Measurements from ENCODE around the gene PACRG.
"Not testable (repeated sequence)": the region's sequence is repeated elsewhere in the genome, so short reads cannot be mapped to it uniquely, and the experiment has no call there.

The PACRG gene

DNA sequence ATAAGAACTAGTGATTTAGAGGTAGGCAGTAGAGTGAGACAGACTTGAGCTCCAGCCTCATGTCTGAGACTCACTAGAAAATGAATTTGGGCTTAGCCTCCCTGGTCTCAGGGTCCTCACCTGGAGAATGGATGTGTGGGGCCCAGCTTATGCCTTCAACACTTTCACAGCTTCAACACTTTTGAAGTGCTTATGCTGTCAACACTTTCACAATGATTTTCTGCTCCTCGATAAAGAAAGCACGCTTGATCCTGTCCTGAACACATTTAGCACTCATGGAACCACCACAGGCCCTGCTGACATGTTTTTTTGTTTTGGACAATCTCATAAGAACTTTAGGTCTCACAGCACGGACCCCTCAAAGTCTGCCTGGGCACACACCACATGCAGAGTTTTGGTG, 229.3 kb downstream of the PACRG start:
- DNase-seq, result no peak

DNA sequence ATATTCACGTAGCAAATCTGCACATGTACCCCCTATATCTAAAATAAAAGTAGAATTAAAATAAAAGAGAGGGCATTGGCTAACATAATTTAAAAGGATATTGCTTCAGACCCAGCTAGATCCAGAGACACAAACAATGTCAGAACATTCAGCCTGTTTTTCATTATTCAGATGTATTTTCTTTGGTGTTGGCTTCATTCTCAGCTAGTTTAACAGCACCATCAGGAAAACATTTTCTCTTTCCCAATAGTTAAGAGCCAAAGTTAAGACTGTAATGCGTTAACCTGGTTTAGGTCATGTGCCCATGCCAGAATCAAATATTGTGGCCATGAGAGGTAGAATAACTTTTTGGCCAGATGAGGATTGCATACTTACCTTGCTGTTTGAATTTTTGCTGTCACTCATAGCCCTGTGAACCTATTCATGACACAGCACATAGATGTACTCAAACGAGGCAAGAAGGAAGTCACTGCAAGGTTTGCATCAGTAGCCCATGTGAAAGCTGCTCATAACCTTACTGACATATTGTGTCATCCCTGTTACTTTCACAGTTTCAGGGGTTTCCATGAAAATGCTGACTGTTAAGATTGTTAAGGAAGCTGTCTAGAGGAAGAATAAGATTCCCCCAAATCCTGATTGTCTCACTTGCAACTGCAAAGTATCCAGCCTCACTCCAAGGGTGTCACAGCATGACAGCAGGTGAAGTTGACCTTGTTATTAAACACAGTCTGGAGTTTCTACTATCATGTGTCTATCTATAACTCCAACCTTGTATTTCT, 233.1 kb downstream of the PACRG start:
- no peak for DNase-seq

DNA sequence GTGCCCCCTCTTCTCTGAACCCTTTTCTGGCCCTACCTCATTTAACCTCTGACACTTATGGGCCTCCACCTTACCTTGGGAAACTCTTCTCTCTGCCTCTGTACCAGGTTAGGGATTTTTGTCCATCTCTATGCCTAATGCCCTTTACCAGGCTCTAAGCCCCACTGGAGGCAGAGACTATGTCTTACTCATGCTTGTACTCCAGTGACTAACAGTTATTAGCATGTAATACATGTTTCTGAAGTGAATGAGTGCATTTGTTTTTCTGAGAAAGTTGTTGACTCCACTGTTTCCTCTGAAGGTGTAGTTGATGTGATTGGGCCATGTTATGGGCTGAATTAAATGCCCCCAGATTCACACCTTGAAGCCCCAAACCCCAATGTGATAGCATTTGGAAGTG, 234.3 kb downstream of the PACRG start:
- no peak for DNase-seq

DNA sequence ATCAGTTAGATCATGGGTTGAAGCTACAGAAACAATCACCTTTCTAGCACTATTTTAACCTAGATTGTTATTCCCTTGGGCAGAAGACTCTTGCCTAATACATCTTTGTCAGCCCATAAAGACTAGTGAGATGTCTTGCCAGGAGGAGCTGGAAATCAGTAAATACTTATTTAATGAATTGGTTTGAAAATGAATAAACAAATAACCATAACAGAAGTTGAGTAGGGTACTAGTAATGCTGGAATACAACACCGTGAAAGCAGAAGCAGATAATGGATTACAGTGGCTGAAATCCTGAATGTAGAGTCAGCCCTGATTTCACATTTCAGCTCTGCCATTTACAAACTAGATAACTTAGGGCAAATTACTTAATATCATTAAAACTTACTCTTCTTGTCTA, 236.1 kb downstream of the PACRG start:
- DNase-seq, result no peak

DNA sequence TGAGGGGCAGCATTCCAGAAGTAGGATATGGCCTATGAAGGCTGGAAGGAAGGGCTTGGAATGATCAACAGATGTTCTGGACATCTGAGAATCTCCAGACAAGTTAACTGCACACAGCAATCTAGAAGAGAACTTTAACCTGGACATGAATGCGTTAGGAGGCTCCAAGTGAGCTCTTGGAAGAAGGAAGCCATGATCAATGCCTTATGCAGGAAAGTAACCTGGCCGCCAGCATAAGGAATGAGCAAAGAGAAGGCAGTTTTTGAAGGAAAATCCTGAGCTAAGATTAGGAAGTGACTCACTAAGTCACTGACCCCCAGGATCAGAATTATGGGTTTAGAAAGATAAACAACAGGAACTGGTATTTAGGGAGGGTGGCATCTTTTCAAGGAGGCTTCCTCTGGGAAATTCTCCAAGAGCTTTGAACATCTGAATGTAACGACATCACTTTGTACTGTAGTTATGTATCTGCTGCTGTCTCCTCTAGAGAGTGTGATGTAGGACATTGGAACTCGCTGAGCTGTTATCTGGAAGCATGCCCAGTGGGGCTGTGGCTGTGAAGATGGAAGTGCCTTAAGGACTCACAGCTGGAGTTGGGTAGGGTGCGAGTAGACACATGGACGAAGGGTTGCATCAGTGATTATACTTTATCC, 236.8 kb downstream of the PACRG start:
- DNase-seq, result no peak

DNA sequence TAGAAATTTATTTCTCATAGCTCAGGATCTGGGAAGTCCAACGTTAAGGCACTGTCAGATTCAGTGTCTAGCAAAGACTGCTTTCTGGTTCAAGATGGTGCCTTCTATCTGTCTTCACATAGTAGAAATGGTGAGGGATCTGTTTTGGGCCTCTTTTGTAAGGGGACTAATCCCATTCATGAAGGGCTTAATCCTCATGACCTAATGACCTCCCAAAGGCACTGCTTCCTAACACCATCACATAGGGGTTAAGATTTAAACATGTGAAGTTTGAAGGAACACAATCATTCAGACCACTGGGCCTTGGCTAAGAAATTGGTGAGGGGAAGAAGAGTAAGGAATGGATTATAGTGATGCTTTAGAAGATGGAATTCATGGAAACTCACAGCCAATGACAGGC, 237.6 kb downstream of the PACRG start:
- no peak for DNase-seq

DNA sequence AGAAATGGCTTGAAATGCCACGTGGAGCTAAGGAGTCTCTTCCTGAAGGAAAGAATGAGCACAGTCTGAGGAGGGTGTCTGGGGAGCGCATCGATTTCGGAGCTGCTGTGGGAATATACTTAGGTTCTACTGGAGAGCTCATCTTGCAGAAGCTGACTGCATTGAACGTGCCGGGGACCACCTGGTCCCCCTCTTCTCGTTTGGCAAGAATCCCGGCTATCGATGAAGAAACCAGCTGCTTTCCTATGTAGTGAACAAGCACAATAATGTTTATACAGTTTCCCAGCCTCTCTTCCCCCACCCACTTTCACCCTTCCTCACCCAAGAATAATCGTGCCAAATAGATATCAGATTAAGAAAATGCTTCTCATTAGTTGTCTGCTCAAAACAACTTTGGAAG, 242.5 kb downstream of the PACRG start:
- DNase-seq, result peak; percentile 49

DNA sequence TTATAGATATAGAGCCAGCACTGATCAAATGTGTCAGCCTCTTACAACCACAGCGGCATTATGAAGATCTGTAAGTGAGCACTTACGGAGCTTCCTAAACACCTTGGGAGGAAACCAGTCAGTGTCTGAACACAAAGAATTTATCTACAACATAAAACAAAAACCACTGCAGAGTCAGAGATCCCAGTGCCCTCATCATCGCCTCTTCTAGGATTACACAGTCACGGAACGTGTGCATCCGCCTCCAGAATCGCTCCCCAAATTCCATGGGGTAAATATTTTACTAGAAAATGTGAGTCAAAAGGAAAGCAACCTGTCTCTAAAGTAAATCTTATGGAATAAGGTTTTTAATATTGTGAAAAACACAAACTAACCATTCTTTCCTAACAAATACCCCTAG, 243.6 kb downstream of the PACRG start:
- no peak for DNase-seq

DNA sequence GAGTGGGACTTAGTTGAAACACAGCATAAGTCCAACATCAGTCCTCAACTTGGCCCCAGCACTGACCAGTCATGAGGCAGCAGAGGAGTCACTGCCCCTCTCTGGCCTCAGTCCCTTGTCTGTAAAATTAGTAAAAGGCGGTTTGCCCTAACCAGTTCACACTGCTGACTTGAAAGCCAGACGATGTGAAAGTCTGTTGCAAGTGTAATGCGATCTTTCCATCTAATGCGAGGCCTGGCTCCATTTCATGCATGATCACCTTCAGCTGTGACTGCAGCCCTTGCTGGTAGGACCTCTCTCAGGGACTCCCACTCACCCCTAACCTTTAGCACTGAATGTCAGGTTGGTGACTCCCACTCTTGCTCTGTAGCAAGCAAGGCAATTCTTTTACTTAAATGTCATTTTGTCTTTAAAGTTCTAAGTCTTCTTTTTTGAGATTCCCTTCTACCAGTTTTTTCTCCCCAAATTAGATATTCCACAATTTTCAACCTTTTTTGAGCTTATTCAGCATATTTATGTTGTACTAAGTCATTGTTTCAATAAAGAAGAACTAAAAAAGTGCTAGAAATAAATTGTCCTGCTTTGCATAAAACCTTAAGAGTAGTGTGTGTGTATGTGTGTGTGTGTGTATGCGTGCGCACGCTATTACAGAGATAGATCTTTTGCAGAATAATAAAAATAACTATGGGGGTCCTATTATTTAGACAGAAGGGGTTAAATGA, 245.5 kb downstream of the PACRG start:
- peak; percentile 18 for DNase-seq

DNA sequence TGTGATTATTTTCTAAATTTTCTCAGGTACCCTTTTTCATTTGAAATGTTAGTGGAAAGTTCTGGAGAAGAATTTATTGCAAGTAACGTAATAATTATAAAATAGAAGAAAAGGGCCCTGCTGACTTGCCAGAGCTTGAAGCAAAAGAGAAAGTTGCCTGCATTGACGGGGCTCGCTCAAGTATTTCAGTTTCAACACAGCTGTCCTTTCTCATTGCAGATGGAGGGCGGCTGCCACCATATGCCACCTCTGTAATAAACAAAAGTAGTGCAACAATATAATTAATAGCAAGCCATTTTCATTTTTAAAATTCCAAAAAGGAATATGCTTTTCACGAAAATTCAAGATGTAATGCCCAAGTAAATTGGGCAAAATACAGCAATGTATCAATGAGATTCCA, 246.2 kb downstream of the PACRG start:
- DNase-seq, result no peak

DNA sequence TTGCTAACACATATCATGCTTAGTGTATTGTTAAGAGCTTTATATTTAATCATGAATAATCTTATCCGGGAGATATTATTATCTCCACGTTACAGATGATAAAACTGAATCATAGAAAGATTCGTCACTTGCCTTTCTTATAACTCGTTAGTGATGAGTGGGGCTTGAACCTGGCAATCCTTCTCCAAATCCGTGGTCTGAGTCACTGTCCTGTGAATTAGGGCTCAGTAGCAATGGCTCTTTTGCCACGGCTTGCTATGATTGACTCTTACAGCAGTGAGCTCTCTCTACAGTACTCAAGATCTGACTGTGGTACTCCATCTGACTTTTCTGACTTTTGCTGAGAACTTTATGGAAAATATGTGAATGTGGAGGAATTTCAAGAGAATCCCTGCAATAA, 246.9 kb downstream of the PACRG start:
- DNase-seq, result no peak

DNA sequence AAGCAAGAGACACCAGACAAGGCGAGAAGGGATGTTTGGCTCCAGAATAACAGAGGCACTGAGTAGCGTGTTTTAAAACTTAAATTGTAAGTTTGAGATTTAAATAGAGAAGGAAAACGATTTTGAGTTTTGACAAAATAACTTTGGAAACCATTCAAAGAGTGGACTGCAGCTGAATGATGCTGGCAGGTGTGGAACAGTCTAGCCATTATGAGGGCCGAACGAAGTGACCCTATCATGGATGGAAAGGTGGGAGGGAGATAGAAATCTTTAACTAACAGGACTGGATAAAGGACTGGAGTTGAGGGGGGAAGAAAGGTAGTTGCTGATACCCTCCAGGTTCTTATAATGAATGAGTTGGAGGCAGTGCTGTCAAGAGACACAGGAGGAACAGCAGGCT, 248.4 kb downstream of the PACRG start:
- no peak for DNase-seq

DNA sequence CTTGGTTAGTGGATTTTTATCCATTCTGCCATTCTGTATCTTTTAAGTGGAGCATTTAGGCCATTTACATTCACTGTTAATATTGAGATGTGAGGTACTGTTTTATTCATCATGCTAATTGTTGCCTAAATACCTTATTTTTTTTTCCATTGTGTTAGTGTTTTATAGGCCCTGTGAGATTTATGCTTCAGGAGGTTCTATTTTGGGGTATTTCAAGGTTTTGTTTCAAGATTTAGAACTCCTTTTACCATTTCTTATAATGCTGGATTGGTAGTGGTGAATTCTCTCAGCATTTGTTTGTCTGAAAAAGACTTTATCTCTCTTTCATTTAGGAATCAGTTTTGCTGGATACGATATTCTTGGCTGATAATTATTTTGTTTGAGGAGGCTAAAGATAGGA, 255.5 kb downstream of the PACRG start:
- DNase-seq, result not testable (repeated sequence)

DNA sequence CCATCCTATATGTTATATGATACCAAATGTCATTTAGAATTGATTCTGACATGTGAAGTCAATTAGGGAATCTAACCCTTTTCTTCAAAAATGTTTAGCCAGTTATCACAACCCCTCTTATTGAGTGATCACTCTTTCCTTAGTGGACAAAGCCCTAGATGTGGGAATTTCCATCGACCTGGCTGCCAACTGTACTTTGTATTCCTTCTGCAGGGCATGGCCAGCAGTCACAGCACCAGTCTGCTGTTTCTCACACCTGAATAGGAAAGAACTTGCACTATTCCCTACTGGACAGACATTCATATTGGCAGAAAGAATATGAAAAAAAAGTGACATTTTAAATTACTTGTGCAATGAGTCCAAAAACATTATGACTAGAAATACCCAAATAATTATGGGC, 271.0 kb downstream of the PACRG start:
- DNase-seq, result no peak

DNA sequence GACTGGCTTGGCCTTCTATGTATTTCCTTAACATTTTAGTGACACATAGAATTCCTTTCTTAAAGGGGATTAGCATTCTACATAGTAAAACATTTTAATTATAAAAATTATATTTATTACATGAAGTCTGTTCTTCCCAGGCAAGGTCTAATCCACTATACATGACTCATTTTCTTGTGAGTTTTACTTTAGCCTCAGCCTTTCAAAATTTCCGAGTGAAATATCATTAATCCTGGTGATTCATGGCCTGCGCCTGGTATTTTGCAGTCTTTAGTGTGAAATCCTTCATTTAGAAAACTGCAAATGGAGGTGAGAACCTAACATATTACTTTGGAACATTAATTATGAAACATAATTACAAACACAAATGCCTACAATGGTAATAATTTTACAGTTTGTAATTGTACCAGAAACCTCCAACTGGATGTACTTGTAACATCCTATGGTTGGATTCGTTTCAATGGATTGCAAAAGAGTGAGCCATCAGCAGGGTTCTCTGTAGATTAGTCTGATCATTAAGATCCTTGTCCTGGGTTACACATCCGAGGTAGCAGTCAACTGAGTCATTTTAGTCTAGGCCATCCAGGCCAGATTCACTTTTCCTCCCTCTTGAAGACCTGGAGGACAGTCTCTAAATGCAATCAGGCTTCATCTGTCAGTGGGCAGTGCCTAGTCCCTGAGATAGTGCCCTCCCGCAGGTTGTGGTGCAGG, 272.0 kb downstream of the PACRG start:
- no peak for DNase-seq

DNA sequence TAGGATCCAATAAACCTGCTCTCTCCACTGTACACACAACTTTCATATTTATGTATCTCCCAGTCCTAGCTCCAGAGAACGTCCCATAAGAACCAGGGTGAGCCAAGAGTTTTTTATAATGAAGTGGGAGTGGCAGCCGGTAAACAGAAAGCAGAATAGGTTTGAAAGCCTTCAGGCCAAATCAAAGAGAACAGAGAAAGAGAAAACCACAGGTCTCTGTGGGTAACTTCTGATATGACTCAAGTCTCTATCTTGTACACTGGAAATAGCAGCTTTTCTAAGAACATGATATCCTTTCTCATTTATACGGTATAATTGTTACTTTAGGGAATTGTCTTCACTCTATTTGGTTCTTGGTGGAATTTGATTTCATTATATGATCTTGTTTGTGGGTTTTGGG, 273.6 kb downstream of the PACRG start:
- no peak for DNase-seq

DNA sequence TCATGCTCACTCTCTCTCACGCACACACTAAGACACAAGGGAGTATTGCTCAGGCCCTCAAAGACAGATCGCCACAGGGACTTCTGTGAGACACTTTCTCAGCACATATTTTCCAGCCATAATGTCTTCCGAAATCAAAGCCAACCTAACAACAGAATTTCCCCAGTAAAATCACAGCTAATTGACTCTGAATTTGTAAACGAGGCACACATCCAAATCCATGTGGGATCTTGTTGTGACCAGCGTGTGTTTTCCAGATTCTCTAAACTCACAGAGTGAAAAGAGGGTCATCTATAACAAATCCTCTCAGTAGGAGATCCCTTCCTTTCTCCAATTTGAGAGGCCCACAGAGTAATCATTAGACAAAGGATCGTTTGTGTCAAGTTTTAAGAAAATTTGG, 280.4 kb downstream of the PACRG start:
- no peak for DNase-seq

DNA sequence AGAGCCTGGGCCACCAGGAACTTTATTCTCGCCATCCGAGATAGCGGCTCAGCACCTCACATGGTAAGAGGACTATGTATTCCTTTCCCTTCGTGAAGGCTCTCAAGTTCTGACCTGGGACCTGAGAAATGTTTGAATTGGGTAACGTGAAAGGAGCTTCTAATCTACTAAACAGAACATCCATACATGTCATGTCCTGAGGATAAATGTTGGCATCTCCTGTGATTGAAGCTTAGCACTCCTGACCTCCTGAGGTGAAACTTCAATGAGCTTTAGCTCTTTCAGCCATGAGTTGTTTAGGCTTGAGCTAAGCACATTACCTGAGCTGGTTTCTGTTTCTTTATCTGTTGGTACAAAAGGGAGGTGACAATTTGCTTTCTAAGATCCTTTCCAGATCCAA, 280.9 kb downstream of the PACRG start:
- DNase-seq, result no peak

DNA sequence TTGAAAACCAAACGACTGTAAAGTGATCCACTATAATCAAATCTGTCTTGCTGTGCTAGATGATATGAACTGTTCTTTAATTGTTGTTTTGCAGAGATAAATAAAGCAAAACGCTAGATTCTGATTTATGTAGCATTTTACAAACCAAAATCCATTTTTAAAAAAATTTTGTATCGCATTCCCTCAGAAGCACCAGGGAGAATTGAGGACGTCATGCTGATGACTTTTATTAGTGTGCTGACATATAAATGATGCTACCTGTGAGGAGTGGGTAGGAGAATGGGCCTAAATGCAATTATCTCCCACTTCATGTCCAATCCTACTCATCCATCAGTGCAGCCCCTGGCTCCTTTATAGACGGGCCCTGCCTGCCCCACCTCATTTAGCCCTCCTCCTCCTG, 282.4 kb downstream of the PACRG start:
- DNase-seq, result no peak

DNA sequence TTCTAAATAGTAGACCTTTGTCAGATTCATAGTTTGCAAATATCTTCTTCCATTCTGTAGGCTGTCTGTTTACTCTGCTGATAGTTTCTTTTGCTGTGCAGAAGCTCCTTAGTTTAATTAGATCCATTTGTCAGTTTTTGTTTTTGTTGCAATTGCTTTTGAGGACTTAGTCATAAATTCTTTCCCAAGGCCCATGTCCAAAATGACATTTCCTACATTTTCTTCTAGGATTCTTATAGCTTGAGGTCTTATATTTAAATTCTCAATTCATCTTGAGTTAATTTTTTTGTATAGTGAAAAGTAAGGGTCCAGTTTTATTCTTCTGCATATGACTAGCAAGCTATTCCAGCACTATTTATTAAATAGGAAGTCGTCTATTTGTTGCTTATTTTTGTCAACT, 287.0 kb downstream of the PACRG start:
- no peak for DNase-seq

DNA sequence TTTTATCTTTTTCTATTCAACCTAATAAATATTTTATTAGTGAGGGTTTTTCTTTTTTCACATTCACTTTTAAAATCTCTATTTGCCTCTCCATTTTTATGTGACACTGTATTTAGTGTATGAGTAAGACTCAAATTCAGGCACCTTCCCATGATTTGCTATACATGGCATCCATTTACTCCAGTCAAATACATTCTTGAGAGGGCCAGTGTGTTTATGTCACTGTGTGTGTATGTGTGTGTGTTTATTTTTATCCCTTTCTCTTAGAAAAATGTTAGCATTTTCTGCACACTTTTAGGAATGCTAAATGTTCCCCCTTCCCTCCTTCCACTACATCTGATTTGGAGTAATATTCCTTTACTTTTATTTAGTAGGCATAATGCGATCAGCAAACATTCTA, 290.0 kb downstream of the PACRG start:
- DNase-seq, result no peak

DNA sequence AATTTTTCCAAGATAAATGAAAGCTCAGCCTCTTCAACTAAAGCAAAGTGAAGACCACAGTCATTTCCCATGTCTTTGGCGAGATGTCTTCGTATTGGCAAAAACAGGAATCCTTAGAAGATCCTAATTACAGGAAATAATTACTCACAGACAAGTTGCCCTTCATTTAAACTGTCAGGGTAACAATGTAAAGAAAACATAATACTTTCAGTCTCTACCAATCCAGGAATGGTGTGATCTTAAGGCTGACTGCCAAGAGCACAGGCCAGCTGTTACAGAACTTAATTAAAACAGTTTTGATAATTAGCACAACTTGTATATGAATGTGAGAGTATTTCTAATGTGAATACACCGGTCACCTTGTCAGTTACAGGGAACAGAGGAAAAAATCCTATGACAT, 292.2 kb downstream of the PACRG start:
- no peak for DNase-seq

DNA sequence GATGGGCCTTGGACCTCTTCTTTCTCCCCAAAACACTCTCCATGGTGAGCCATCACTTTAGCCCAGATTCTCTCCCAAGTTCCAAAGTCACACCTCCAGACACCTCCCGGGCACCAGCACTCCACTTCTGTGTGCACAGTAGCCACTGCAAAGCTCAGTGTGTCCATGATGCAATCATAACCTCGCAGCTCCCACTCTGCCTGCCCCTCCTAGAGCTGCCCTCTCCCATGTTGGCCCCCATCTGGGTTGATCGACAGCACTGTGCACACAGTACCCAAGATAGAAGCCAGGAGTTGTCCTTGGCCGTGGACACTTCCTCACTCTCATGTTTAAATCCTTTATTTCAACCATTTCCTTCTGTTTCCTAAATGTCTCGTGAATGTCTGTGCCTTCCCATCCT, 293.3 kb downstream of the PACRG start:
- DNase-seq, result no peak

DNA sequence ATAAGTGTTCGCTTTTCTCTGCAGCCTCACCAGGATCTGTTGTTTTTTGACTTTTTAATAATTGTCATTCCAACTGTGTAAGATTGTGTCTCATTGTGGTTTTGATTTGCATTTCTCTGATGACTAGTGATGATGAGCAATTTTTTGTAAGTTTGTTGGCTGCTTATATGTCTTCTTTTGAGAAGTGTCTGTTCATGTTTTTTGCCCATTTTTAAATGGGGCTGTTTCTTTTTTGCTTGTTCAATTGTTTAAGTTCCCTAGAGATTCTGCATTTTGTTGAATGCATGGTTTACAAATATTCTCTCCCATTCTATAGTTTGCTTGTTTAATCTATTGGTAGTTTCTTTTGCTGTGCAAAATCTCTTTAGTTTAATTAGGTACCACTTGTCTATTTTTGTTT, 295.9 kb downstream of the PACRG start:
- no peak for DNase-seq

Measured in NCI-H1092 treated with DMSO at 0.1 percent for 48 hours (cell line).